Measurements from ENCODE around the gene METTL26. TPM values are rescaled to one million over a fixed set of nuclear protein-coding genes. Genes with fewer than 3 reads are reported as not detected.

METTL26 gene
- total and polyA plus RNA-seq, 2 of the 4 experiments (the other 2 are of a cell fraction), result 46.8 to 128 TPM

- intact Hi-C loops (cut with micrococcal nuclease) (no loop called here), in situ Hi-C loops (cut with MboI; ENCODE audit: low sequenced_read_pairs) (no loop called here), dilution Hi-C loops (cut with HindIII; ENCODE audit: low sequenced_read_pairs, unreplicated experiment) (no loop called here)
- Histone ChIP-seq H4K5ac (ENCODE audit: low read depth, low read length) (no peak overlapping the region), H3K4me3 (ENCODE audit: insufficient read depth, low read depth, low read length) (no peak overlapping the region), H3K4me2 (ENCODE audit: low read depth, low read length) (no peak overlapping the region), H3K23ac (ENCODE audit: low read depth, low read length) (no peak overlapping the region), H3K79me1 (ENCODE audit: low read depth in 1 of 2, low read length in 2 of 2) (peaks cover 3 to 29% of the 10 kb centered on the region in 2 experiments; a peak in 2 of 4 replicates), H3K56ac (ENCODE audit: extremely low read depth, insufficient read depth, low read length) (no peak overlapping the region), H2BK120ac (ENCODE audit: low read depth, low read length) (no peak overlapping the region), H3K9me3 (ENCODE audit: control insufficient read depth, insufficient read depth, low read length) (no peaks in the 10 kb centered on the region), H3K14ac (replicated peaks; ENCODE audit: low read depth, low read length) (no peak overlapping the region), H3K27me3 (ENCODE audit: control insufficient read depth, insufficient read depth, low read length) (no peaks in the 10 kb centered on the region), H2AK5ac (ENCODE audit: low read depth, low read length) (no peak overlapping the region), H2BK5ac (ENCODE audit: low read depth, low read length, poor library complexity, severe bottlenecking) (no peak overlapping the region), H4K20me1 (ENCODE audit: insufficient read depth, low read length) (0 out of 2 replicates have a peak, but pooled peaks cover 3% of the 10 kb centered on the region), H2BK15ac (ENCODE audit: low read depth, low read length) (no peak overlapping the region), H3K4ac (ENCODE audit: low read depth, low read length) (no peak overlapping the region), H2BK20ac (ENCODE audit: low read depth, low read length) (no peak overlapping the region), H3K4me1 (ENCODE audit: control insufficient read depth, insufficient read depth, low read length) (peaks cover 26% of the 10 kb centered on the region), H4K8ac (ENCODE audit: low read depth in 2 of 2, low read length in 2 of 2) (no peak overlapping the region), H3K36me3 (ENCODE audit: control insufficient read depth, insufficient read depth, low read length) (peaks cover 19% of the 10 kb centered on the region; the same call in 1 of the 2 replicates), H2AFZ (replicated peaks; ENCODE audit: low read length, poor library complexity) (no peak overlapping the region), H3K9ac (ENCODE audit: low read depth, low read length) (no peak overlapping the region), H2AK9ac (replicated peaks; ENCODE audit: low read depth, low read length, poor library complexity) (no peak overlapping the region), H3K27ac (ENCODE audit: insufficient read depth, low read length) (no peak overlapping the region), H3K18ac (ENCODE audit: low read depth, low read length) (no peak overlapping the region), H4K91ac (ENCODE audit: insufficient read depth, low read depth, low read length) (no peak overlapping the region), H3K9me1 (ENCODE audit: insufficient read depth, low read length) (no peaks in the 10 kb centered on the region; the same call in 1 of the 2 replicates)
- ChIA-PET POLR2A (ENCODE audit: unreplicated experiment) (no interaction called here), CTCF (no interaction called here)
- TF ChIP-seq CHD1 (IDR thresholded peaks at IDR 0.05; ENCODE audit: low read depth, low read length), result no peak
- no peak for TF ChIP-seq FOS (IDR thresholded peaks at IDR 0.05; ENCODE audit: low read depth, low read length)
- no peak for TF ChIP-seq ELK1 (IDR thresholded peaks at IDR 0.05; ENCODE audit: borderline replicate concordance, low read depth, low read length)
- no peak for TF ChIP-seq MAFK (IDR thresholded peaks at IDR 0.05; ENCODE audit: low read depth, low read length)
- TF ChIP-seq NFE2L2 (IDR thresholded peaks at IDR 0.05; ENCODE audit: low read depth, low read length), result no peak
- no peak for TF ChIP-seq RAD21 (IDR thresholded peaks at IDR 0.05; ENCODE audit: low read length)
- TF ChIP-seq CTCF (conservative IDR thresholded peaks at IDR 0.05; ENCODE audit: low read depth, low read length), result no peak
- ATAC-seq (ENCODE audit: low read depth), result no peak
- no peak for DNase-seq
- 56% methylated on average over 7 of the region's 11 CpGs; no CpG with 5 or more reads in 1 of the 2 experiments for WGBS, 2 experiments (ENCODE audit: extremely low coverage in 2 of 2, insufficient read length in 1 of 2)
- BruUV-seq (replicated peaks), result no TSS peak
Measured at GRCh38 chr16:629833-630248, 6.3 kb downstream of the METTL26 start.

Measured in IMR-90 (cell line).